OCI-LY1 (cell line): ENCODE results near the gene AIF1L.

ENCODE experiments used
- EZH2 ChIP-seq: fragments of 200-600 bp; sonication (generic), shearing (Covaris generic); IDR thresholded peaks from 2 replicates; pipeline ENCODE4 v1.8.0; 2017; ENCODE audit warnings: borderline replicate concordance, mixed run types, mild to moderate bottlenecking, antibody characterized with exemption, low read length, moderate library complexity, mixed read lengths
- TF ChIP-seq, protein P1 (sequence below): fragments of 200-600 bp; sonication (generic), shearing (Covaris generic); IDR thresholded peaks from 2 replicates; pipeline ENCODE4 v1.5.1; 2017; ENCODE audit warnings: mild to moderate bottlenecking, antibody characterized with exemption, low read length, moderate library complexity, mixed read lengths

DNA sequence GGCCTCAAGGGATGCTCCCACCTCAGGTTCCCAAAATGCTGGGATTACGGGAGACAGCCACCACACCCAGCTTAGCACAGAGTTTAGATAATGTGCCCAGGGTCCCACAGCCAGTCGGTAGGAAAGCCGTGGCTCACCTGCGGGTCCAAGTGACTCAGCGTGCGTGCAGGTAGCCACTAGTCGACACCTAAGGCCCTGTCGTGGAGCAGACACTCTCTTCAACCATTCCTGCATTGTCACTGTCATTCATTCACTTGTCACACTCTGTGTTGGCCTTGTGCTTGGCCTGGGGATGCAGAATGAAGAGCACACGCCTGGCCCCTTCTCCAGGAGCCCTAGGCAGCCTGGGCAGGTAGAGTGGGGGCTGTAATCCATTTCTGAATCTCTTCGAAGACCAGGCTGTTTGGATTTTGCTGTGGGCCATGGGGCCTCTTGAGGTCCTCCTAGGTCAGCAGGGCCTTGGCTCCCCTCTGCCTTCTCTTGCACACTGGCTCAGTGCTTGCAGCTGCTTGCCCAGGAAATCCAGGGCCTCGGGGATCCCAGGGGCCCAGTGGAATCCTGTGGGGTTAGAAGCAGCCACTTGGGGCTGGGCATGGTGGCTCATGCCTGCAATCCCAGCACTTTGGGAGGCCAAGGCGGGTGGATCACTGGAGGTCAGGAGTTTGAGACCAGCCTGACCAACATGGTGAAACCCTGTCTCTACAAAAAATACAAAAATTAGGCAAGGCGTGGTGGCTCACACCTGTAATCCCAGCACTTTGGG is 6.1 kb upstream of the AIF1L start:
- TF ChIP-seq, protein P1, sequence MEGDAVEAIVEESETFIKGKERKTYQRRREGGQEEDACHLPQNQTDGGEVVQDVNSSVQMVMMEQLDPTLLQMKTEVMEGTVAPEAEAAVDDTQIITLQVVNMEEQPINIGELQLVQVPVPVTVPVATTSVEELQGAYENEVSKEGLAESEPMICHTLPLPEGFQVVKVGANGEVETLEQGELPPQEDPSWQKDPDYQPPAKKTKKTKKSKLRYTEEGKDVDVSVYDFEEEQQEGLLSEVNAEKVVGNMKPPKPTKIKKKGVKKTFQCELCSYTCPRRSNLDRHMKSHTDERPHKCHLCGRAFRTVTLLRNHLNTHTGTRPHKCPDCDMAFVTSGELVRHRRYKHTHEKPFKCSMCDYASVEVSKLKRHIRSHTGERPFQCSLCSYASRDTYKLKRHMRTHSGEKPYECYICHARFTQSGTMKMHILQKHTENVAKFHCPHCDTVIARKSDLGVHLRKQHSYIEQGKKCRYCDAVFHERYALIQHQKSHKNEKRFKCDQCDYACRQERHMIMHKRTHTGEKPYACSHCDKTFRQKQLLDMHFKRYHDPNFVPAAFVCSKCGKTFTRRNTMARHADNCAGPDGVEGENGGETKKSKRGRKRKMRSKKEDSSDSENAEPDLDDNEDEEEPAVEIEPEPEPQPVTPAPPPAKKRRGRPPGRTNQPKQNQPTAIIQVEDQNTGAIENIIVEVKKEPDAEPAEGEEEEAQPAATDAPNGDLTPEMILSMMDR, result no peak
- no peak for TF ChIP-seq EZH2
